T47D (cell line): ENCODE measurements around the gene PYHIN1.

Experiments used
- DNase-seq, 2 experiments: peaks; one replicate each; pipeline versions ENCODE4 v3.0.0 to v3.0.0-alpha.2; 2011 to 2012; ENCODE audit warnings: low read depth in 1 of 2, low spot score in 1 of 2
- JUND ChIP-seq: IDR thresholded peaks from 2 replicates; pipeline ENCODE4 v1.6.1; 2012; ENCODE audit warnings: low read depth
- in situ Hi-C: cut with HindIII; loops from 2 replicates; pipeline ENCODE4 v1.10.0; 2016; ENCODE audit warnings: low sequenced_read_pairs, low pct_unique_long_range_greater_than_20kb

PYHIN1 gene

GRCh38 chr1:158931055-158931737, at the start of gene PYHIN1:
Gene PYHIN1, plus strand, starts transcription at chr1:158931552. Its CDS starts 5,359 bp downstream, at chr1:158936911.
- TF ChIP-seq JUND: no peak
- in situ Hi-C loops: no loop called here
- DNase-seq: peak in 1 of 2 experiments; percentile 38

GRCh38 chr1:158893654-158894053, 37.7 kb upstream of the PYHIN1 start:
- in situ Hi-C loops: no loop called here
- no peak for DNase-seq
- no peak for TF ChIP-seq JUND

DNA sequence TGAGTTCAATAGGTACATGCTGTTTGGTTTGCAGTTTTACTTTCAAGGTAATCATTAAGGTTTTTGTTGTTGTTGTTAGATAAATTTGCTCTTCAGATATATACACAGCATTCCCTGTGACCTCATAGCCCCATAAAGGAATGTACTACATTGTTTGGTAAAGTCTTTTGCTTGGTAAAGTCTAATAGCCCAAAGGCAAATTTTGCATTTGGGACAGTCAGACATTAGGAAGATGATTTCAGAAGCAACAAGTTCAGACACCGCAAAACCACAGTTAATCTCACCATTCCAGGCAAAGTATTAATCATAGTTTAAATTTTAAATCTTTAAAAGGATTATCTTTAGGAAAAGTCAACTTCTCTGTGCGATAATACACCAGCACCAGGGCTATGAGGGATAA, 32.6 kb upstream of the PYHIN1 start:
- in situ Hi-C loops: no loop called here
- TF ChIP-seq JUND: no peak
- DNase-seq: no peak

DNA sequence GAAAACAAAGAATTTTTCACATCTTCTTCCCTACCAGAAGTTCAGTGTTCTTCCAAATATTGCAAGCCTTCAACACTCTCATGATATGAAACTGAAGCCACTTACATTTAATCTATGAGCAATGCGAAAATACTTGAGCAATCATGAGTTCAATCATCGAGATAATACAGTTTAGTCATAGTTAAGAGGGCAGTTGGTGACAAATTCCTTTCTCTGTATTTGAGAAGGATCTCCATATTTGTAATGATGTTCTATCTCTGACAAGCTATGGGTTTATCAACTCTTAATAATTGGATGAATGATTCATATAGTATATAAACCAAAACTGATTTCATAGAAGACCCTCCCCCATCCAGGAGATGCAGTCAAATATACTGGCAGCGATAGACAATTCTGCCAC, 29.7 kb upstream of the PYHIN1 start:
- in situ Hi-C loops: no loop called here

GRCh38 chr1:158916085-158916484, 15.3 kb upstream of the PYHIN1 start:
- peak in 1 of 2 experiments; percentile 33 for DNase-seq
- in situ Hi-C loops: no loop called here
- TF ChIP-seq JUND: no peak

More for the DNA sequence above, 29.7 kb upstream of the PYHIN1 start:
- no peak for DNase-seq
- TF ChIP-seq JUND: no peak

GRCh38 chr1:158924677-158925076, 6.7 kb upstream of the PYHIN1 start:
- in situ Hi-C loops: no loop called here
- DNase-seq: no peak
- TF ChIP-seq JUND: no peak

- in situ Hi-C loops: no loop called here
- TF ChIP-seq JUND: no peak
- no peak for DNase-seq
Measured at GRCh38 chr1:158930504-158930903, 848 bp upstream of the PYHIN1 start.

DNA sequence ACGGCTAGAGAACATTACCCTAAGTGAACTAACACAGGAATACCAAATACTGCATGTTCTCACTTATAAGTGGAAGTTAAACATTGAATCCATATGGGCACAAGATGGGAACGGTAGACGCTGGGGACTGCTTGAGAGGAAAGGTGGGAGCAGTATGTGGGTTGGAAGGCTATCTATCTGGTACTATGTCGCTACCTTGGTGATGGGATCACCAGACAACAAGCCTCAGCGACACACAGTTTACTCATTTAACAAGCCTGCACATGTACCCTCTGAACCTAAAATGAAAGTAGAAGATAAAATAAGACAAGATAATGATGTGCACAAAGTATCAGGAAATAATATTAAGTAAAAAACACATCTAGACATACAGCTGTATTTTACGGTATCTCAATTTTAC, 819 bp downstream of the PYHIN1 start:
- TF ChIP-seq JUND: no peak
- no peak for DNase-seq
- in situ Hi-C loops: no loop called here

DNA sequence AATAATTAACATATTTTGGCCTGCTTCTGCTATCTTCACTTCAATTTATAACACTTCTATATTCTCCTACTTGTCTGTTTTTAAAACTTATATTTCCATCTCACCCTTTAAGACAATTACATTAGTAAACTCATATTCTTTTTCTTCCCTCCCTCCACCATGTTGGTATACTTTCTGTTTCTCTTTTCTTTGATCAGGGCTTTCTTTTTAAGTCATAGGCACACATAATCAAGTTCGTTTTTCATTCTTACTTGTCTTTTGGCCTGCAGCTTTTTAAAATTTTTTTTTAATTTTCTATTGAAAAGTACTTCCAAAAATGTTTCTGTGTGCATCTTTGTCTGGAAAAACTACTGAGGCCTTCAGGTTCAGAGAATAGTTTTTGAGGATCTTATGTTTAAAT, 2.3 kb downstream of the PYHIN1 start:
- in situ Hi-C loops: no loop called here
- TF ChIP-seq JUND: no peak
- no peak for DNase-seq

DNA sequence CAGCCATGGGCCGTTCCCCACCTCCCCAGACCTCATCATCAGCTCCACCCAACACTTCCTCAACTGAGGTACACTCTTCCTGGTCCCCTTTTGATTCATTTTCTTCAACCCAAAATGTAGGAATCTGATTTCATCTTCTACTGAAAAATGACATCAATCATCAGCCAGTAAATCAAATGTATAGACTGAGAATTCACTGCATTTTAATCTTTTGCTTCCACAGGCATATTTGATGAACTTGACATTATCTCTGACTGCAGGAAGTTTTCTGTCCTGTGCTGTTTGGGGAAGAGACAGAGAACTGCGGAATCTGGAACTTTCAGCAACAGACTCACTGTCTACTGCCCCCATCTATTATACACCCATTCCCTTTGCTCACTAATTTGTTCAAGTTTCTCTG, 7.8 kb downstream of the PYHIN1 start:
- TF ChIP-seq JUND: no peak
- DNase-seq: no peak
- in situ Hi-C loops: no loop called here

GRCh38 chr1:158941317-158941716, 10.0 kb downstream of the PYHIN1 start:
- no peak for DNase-seq
- no peak for TF ChIP-seq JUND
- in situ Hi-C loops: no loop called here

DNA sequence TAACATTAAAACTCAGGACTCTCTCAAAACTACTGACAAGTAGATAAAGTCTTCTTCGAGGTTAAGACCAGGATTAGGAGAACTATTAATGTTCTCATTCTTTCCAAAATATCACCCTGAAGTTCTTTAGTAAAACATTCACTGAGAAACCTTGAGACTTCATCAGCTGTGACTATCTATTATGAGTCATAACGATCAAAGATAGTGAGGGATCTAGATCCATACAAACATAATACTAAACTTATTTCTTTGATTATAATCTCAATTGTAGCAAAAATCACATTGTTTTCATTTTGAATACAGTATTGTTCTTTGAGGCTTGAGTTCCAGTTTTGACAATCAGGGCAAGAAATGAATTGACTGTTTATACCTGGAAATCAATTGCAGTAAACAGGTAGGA, 11.1 kb downstream of the PYHIN1 start:
- DNase-seq: no peak
- TF ChIP-seq JUND: no peak
- in situ Hi-C loops: no loop called here

DNA sequence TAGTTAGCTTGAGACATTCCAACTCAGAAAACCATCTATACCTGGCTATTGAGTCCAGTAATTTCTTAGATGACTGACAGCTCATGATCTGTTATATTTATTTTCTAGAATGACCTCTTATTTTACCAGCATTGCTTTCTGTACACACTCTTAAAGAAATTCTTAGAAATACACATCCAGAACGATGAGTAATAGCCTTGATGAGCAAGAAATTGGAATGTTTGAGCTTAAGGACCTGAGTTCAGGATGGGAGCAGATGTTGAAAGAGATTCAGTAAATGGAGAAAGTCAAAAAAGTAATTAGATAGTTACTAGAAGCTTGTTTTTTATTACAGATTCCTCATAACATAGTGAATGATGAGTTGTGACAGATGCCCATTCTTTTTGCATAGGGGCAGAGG, 11.7 kb downstream of the PYHIN1 start:
- no peak for DNase-seq
- no peak for TF ChIP-seq JUND
- in situ Hi-C loops: no loop called here

DNA sequence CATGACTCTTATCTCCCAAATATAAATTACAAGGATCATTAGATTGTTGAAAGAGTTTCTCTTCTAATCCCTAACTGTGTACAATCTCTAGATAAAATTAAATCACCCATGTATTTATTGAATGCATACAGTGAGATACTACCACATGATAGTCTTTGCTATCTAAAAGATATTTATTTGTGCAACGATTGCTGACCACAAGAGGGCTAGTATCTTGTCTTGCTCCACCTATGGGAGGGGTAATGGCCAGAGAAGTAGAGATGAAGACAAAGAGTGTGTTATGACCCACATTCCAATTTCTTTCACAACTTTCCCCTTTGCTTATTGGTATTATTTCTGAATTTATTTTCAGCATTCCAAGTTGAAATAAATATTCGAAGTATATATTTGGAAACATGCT, 13.7 kb downstream of the PYHIN1 start:
- in situ Hi-C loops: no loop called here
- no peak for DNase-seq

More for the DNA sequence above, 13.7 kb downstream of the PYHIN1 start:
- no peak for TF ChIP-seq JUND
